Lower leg skin (tissue), 3 donors: ENCODE results near the gene ZSCAN22.

Experiments
- POLR2A ChIP-seq, 2 donors: fragments of 450-650 bp; IDR thresholded peaks; one replicate each; pipeline ENCODE4 v1.6.1; 2016 to 2017; ENCODE audit warnings: antibody characterized with exemption in 2 of 2, mild to moderate bottlenecking in 1 of 2, moderate library complexity in 1 of 2
- TF ChIP-seq, protein P1 (sequence below), 3 donors: fragments of 450-650 bp; IDR thresholded peaks; one replicate each; pipeline ENCODE4 v1.5.1; 2016; ENCODE audit warnings: antibody characterized with exemption in 3 of 3, mild to moderate bottlenecking in 3 of 3, moderate library complexity in 2 of 3

DNA sequence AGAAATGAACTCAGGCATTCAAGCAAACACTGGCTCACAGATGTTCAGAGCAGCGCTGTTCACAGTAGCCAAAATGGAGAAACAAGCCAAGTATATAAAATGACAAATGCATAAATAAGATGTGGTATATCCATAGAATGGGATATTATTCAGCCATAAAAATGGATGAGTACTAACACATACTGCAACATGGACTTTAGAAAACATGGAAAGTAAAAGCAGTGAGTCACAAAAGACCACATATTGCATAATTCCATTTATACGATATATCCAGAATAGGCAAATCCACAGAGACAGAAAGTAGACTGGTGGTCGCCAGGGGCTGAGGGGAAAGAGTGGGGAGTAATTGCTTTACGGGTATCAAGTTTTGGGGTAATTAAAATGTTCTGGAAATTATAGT is 47.4 kb downstream of the ZSCAN22 start:
- TF ChIP-seq POLR2A (IDR thresholded peaks at IDR 0.05), result no peak
- TF ChIP-seq, protein P1, sequence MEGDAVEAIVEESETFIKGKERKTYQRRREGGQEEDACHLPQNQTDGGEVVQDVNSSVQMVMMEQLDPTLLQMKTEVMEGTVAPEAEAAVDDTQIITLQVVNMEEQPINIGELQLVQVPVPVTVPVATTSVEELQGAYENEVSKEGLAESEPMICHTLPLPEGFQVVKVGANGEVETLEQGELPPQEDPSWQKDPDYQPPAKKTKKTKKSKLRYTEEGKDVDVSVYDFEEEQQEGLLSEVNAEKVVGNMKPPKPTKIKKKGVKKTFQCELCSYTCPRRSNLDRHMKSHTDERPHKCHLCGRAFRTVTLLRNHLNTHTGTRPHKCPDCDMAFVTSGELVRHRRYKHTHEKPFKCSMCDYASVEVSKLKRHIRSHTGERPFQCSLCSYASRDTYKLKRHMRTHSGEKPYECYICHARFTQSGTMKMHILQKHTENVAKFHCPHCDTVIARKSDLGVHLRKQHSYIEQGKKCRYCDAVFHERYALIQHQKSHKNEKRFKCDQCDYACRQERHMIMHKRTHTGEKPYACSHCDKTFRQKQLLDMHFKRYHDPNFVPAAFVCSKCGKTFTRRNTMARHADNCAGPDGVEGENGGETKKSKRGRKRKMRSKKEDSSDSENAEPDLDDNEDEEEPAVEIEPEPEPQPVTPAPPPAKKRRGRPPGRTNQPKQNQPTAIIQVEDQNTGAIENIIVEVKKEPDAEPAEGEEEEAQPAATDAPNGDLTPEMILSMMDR (IDR thresholded peaks at IDR 0.05), result no peak
